Ammon's horn (tissue), 1 donor: ENCODE data around the gene C11orf24.

ENCODE experiments used
- DNase-seq: peaks from one replicate; pipeline ENCODE4 v3.0.0-alpha.2; 2016; ENCODE audit warnings: low spot score

C11orf24 gene

GRCh38 chr11:68271781-68272608, at the start of gene C11orf24:
TSS of gene C11orf24 (minus strand) at chr11:68271973. CDS start at chr11:68263767, 8,206 bp downstream.
- peak; percentile 96 for DNase-seq

GRCh38 chr11:68317147-68317785, 45.5 kb upstream of the C11orf24 start:
- no peak for DNase-seq

- DNase-seq = no peak
Measured at GRCh38 chr11:68315171-68315920, 43.6 kb upstream of the C11orf24 start.

- no peak for DNase-seq
Measured at GRCh38 chr11:68314203-68315170, 42.7 kb upstream of the C11orf24 start.

GRCh38 chr11:68313574-68314202, 41.9 kb upstream of the C11orf24 start:
- no peak for DNase-seq

GRCh38 chr11:68312780-68313573, 41.2 kb upstream of the C11orf24 start:
- no peak for DNase-seq

GRCh38 chr11:68312117-68312779, 40.5 kb upstream of the C11orf24 start, which contains the start of gene LRP5:
TSS of gene LRP5 (plus strand) at chr11:68312591. CDS start at chr11:68312715, 124 bp downstream.
- DNase-seq = no peak

GRCh38 chr11:68311160-68312116, 39.7 kb upstream of the C11orf24 start:
- no peak for DNase-seq

- no peak for DNase-seq
Measured at GRCh38 chr11:68309621-68310185, 37.9 kb upstream of the C11orf24 start.

GRCh38 chr11:68308068-68308467, 36.3 kb upstream of the C11orf24 start:
- no peak for DNase-seq

- DNase-seq = no peak
Measured at GRCh38 chr11:68306636-68307035, 34.9 kb upstream of the C11orf24 start.

GRCh38 chr11:68303982-68304780, 32.4 kb upstream of the C11orf24 start:
- DNase-seq = no peak

GRCh38 chr11:68303083-68303482, 31.3 kb upstream of the C11orf24 start:
- no peak for DNase-seq

GRCh38 chr11:68302670-68303069, 30.9 kb upstream of the C11orf24 start:
- DNase-seq = no peak

- no peak for DNase-seq
Measured at GRCh38 chr11:68302256-68302655, 30.5 kb upstream of the C11orf24 start.

- no peak for DNase-seq
Measured at GRCh38 chr11:68300076-68300830, 28.5 kb upstream of the C11orf24 start.
